ENCODE data around the gene CIAO3. TPM values are rescaled to one million over a fixed set of nuclear protein-coding genes. Genes with fewer than 3 reads are reported as not detected.

Gene CIAO3
- total RNA-seq, 1 donor from 2014 or later: 43.1 TPM

- Mint-ChIP-seq H3K27ac (no peak overlapping the region), H3K4me3 (no peak overlapping the region), H3K36me3 (ENCODE audit: low read depth) (peaks cover 3% of the 10 kb centered on the region), H3K4me1 (peaks cover 9% of the 10 kb centered on the region), H3K9me3 (no peaks in the 10 kb centered on the region), H3K27me3 (no peaks in the 10 kb centered on the region)
- TF ChIP-seq CTCF (IDR thresholded peaks at IDR 0.05): no peak
- CTCF ChIA-PET: no interaction called here
- POLR2A ChIA-PET: interaction anchor here (0.6 to 1.6 kb wide), 5 partner anchors 10 to 49 kb away, joined by 3 to 7 read pairs (median 4); partner anchors contain the start of genes CIAO3 and METRN
- DNase-seq: no peak
- intact Hi-C loops (cut with micrococcal nuclease): no loop called here
- ATAC-seq (ENCODE audit: low read depth): no peak
These were observed 15.8 kb downstream of the CIAO3 start for GRCh38 chr16:725041-725376.

- peaks cover 3% of the 10 kb centered on the region for H3K36me3 Mint-ChIP-seq (ENCODE audit: low read depth)
- DNase-seq (no peak), ATAC-seq (ENCODE audit: low read depth) (no peak)
- peaks cover 12% of the 10 kb centered on the region for H3K4me1 Mint-ChIP-seq
- no peaks in the 10 kb centered on the region for H3K9me3 Mint-ChIP-seq
- TF ChIP-seq CTCF (IDR thresholded peaks at IDR 0.05): no peak
- no peak overlapping the region for H3K4me3 Mint-ChIP-seq
- ChIA-PET CTCF (no interaction called here), POLR2A (interaction anchor here (0.6 to 1.3 kb wide), 4 partner anchors 10 to 48 kb away, joined by 3 to 4 read pairs (median 3); partner anchors contain the start of gene METRN)
- no peak overlapping the region for H3K27ac Mint-ChIP-seq
- H3K27me3 Mint-ChIP-seq: no peaks in the 10 kb centered on the region
- intact Hi-C loops (cut with micrococcal nuclease): loop anchor here (5.0 kb wide), 2 partner anchors 83 to 248 kb away; partner anchors contain the start of gene LMF1
These were observed 16.4 kb downstream of the CIAO3 start for GRCh38 chr16:724188-725040.

GRCh38 chr16:723695-724094 lies 17.1 kb downstream of the CIAO3 start:
- ATAC-seq (ENCODE audit: low read depth) (no peak), DNase-seq (no peak)
- Mint-ChIP-seq H3K27me3 (no peaks in the 10 kb centered on the region), H3K4me1 (peaks cover 16% of the 10 kb centered on the region), H3K36me3 (ENCODE audit: low read depth) (peaks cover 3% of the 10 kb centered on the region), H3K9me3 (no peaks in the 10 kb centered on the region), H3K27ac (no peak overlapping the region), H3K4me3 (no peak overlapping the region)
- intact Hi-C loops (cut with micrococcal nuclease): loop anchor here (5.0 kb wide), 2 partner anchors 84 to 249 kb away; partner anchors contain the start of gene LMF1
- CTCF ChIA-PET: no interaction called here
- POLR2A ChIA-PET: interaction anchor here (1.3 to 4.4 kb wide), 2 partner anchors 13 to 16 kb away, joined by 3 to 31 read pairs; no protein-coding TSS in a partner anchor
- no peak for TF ChIP-seq CTCF (IDR thresholded peaks at IDR 0.05)

- POLR2A ChIA-PET: interaction anchor here (1.3 to 4.4 kb wide), 4 partner anchors 14 to 39 kb away, joined by 3 to 34 read pairs (median 18); partner anchors contain the start of genes JMJD8 and WDR24
- CTCF ChIA-PET: interaction anchor here (0.9 to 2.3 kb wide), 2 partner anchors 11 to 18 kb away, joined by 3 to 12 read pairs; partner anchors contain the start of gene CIAO3
- intact Hi-C loops (cut with micrococcal nuclease): loop anchor here (5.0 kb wide), 2 partner anchors 84 to 249 kb away; partner anchors contain the start of gene LMF1
- Mint-ChIP-seq H3K36me3 (ENCODE audit: low read depth) (peaks cover 3% of the 10 kb centered on the region), H3K4me3 (no peak overlapping the region), H3K4me1 (peaks cover 16% of the 10 kb centered on the region), H3K27ac (no peak overlapping the region), H3K27me3 (no peaks in the 10 kb centered on the region), H3K9me3 (no peaks in the 10 kb centered on the region)
- DNase-seq (no peak), ATAC-seq (ENCODE audit: low read depth) (no peak)
- TF ChIP-seq CTCF (IDR thresholded peaks at IDR 0.05): no peak
These were observed 17.8 kb downstream of the CIAO3 start for GRCh38 chr16:722835-723633.

Data from activated B cell treated with CpG ODN at 0.5 μM for 24 hours (primary cell).